Activated T-cell treated with anti-CD3 and anti-CD28 coated beads for 48 hours (primary cell): ENCODE results near the gene ANXA11.

Experiments
- DNase-seq: peaks from one replicate; pipeline ENCODE4 v3.0.0-alpha.2; 2020; ENCODE audit warnings: low read depth

ANXA11 gene

GRCh38 chr10:80187465-80188409, 17.6 kb downstream of the ANXA11 start:
- DNase-seq = peak; percentile 56

DNA sequence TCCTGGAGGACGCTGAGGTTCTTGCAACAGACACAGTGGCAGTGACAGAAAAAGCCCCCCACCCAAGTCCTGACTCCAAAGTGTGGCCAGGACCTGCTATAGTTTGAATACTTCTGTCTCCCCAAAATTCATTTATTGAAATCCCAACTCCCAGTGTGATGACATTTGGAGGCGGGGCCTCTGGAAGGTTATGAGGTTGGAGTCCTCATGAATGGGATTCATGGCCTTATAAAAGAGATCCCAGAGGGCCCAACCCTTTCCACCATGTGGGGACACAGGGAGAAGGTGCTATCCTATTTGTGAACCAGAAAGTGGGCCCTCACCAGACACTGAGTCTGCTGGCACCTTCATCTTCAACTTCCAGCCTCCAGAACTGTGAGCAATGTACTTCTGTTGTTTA, 18.3 kb downstream of the ANXA11 start:
- DNase-seq = no peak

DNA sequence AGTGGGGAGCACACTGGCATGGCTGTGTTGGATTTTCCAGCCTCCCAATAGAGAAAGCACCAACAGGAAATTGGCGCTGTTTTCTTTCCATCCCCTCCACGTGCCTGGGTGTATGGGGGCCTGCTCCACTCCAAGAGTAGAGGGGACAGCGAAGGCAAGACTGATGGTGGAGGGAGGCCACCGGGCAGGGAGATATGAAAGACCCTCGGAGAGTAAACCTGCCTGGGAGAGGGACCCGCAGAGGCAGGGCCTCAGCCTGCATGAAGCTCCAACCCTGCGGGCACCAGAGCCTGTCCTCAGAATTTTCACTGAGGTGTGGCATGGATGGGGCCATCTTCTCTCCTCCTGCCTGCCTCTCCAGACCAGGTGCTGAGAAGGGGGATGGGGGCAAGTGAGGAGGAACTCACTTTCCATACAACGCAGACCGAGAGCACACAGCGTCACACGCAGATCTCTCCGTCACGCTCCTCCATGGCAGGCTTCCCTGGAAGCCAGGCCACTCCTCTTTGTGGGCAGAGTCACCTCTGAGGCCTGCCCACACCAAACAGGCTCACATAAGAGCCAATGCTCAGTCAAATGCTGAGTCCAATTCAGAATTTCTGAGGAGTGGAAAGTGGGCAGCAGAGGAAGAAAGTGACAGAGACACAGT, 18.8 kb downstream of the ANXA11 start:
- peak; percentile 56 for DNase-seq

- DNase-seq = no peak
Measured at GRCh38 chr10:80185578-80186299, 19.6 kb downstream of the ANXA11 start.

- DNase-seq = no peak
Measured at GRCh38 chr10:80184291-80184690, 21.0 kb downstream of the ANXA11 start.

- DNase-seq = no peak
Measured at GRCh38 chr10:80183436-80183835, 21.9 kb downstream of the ANXA11 start.

DNA sequence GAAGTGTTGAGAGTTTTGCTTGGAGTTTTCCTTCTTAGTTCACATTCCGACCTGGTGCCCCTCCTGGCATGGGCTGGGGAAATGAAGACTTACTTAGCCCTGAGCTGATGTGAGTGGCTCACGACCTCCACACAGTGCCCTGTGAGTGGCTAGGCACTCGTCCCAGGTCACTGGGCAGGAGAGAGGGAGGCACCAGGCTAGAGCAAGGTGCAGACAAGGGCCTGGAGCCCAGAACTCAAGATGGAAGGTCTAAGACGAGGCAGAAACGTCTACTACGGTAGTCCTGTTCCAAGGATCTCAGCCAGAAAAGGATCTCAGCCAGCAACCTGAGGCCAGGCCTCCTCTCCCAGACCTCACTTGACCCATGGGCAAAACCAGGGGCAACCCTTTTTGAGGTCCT, 22.4 kb downstream of the ANXA11 start:
- no peak for DNase-seq

DNA sequence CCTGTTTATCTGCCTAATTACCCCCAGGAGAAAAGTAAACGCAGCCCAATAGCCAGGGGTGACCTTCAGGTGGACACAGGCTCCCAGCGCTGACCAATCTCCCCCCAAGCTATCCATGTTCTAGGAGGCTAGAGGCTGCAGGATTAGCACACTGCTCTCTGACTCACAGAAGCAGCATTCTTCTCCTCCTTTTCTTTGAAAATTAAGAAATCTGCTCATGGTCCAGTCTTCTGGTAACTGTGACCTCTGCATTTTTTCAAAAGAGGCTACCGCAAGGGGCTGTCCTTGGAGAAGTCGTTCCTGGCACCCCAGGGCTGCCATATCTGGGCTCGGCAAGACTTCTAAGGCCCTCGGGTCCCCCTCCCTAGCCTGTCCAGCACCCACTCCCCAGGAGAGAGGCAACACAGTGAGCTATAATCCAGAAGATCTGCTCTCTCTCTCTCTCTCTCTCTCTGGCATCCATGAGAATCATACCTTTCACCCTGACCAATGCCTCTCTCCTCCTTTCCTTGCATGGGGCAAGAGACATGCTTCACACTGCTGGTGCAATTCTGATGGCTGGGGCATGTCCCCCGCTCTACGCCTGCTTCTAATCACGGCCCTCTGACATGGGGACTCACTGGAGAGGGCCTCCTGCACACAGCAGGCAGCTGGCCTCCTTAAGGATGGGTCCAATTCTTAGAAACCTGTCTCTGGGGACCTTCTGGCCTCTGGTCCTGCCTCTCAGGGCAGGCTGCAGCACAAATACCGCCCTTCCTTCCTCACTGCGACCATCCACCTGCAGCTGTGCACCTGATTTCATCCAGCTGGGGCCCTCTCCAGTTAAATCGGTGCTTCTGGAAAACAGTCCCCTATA, 27.3 kb downstream of the ANXA11 start:
- no peak for DNase-seq

GRCh38 chr10:80176526-80176925, 28.8 kb downstream of the ANXA11 start:
- DNase-seq = no peak

DNA sequence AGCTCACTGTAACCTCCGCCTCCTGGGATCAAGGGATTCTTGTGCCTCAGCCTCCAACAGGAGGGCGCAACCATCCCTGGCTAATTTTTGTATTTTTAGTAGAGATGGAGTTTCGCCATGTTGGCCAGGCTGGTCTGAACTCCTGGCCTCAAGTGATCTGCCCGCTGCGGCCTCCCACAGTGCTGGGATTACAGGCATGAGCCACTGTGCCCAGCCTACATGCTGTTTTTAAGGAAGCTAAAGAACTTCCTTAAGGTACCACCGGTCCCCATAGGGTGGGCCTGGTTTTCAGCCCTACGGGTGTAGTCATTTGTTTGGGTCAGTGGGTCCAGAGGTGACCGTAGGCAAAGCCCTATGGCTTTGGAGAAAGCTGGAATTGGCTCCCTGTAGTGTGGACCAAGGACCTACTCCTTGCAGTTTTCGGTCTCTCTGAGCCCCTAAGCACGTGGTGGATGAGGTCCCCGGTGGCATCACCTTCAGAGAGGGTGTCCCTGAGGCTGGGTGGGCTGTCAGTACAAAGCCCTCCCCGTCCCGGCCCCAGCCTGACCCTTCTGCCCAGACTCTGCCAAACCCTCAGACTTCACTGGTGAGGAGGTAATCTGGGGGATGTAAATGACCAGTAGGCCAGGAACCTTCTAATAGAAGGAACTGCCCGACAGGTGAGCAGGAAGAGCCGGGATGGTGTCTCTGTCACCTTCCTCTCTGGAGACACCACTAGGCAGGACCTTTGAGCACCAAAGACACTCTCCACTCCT, 30.5 kb downstream of the ANXA11 start:
- DNase-seq = no peak

GRCh38 chr10:80173466-80173865, 31.9 kb downstream of the ANXA11 start:
- DNase-seq = no peak

DNA sequence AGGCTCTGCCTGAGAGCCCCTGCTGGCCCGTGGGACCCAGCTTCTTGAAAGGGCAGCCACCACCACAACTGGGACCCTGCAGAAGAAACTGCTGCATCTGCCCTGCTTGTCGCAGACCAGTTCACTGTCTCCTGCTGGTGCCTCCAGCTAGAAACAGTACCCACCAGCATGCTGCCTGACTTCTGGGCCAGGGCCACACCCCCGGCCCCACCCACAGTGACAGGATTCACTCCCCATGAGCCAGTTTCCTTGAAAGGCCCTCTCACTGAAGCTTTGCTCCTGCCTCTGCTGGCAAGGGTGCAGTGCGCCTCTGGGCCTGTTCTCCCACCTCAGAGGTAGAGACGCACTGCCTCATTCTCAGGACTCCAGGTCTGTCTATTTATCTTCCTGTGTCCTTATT, 32.4 kb downstream of the ANXA11 start:
- DNase-seq = no peak

- no peak for DNase-seq
Measured at GRCh38 chr10:80171248-80171660, 34.1 kb downstream of the ANXA11 start.

DNA sequence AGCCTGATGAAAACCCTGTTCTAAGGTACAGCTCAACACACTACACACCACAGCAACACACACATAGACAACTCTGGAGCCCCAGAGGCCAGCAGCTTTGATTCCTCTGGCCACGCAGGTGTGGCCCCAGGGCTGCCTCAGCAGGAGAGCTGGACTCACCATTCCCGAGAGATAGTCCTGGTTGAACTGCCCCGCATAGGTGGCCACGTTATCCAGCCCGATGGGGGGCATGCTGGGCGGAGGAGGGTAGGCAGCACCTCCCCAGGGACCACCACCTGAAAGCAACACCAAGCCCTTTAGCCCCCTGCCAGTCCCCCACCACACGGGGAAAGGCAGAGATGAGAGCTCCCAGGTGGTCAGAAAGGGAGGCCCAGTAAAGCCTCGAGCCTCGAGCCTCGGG, 34.7 kb downstream of the ANXA11 start:
- no peak for DNase-seq

GRCh38 chr10:80170026-80170425, 35.3 kb downstream of the ANXA11 start:
- DNase-seq = no peak

DNA sequence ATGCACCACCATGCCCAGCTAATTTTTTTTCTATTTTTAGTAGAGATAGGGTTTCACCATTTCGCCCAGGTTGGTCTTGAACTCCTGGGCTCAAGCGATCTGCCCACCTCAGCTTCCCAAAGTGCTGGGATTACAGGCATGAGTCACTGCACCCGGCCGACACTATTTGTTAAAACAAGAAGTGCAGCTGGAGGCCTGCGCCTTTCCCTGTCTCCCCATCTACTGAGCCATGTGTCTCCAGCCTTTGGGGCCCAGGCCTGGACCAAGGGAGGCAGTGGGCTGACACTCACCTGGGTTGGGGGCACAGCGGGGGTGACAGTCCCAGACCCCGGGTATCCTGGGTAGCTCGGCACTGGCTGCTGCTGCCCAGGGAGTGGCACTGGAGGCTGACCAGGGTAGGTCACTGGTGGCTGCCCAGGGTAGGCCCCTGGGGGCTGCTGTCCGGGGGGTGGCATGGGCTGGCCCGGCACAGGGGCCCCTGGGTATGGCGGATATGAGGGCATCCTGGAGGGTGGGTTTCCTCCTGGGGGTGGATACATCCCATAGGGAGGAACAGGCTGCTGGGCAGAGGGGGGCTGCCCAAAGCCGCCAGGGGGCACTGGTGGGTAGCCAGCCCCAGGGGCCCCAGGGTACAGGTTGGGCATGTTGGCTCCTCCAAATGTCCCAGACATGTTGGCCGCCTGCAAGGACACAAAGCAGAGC, 36.5 kb downstream of the ANXA11 start:
- no peak for DNase-seq

- DNase-seq = no peak
Measured at GRCh38 chr10:80168162-80168511, 37.2 kb downstream of the ANXA11 start.

DNA sequence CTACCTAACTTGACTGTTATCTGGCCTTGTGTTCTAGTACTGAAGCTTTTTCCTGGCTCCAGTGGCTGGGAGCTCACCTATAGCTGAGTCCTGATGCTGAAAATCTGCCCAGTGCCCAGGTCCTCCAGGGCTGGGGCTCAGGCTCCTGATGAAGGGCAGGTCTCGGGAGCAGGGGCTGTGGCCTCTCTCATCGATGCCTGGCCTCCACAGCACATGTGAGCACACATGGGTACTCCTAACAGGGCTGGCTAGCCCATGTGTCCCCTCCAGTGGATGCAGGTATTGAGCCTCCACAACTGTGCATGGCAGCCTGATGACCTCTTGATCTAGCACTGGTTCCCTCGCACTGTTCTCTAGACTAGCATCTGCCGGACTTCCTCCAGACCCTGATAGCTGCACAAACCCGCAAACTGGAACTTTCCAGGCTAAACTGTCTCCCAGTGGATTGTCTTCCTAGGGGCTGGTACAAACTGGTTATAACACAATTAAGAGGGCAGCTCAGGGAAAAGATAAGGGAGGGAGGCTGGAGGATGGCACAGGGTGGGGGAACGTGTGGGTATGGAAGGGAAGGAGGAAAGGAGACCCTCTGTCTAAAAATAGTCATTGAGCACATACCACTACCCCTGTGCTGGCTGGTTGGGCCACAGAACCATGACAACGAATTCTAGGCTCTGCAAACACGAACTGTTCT, 37.7 kb downstream of the ANXA11 start:
- no peak for DNase-seq

DNA sequence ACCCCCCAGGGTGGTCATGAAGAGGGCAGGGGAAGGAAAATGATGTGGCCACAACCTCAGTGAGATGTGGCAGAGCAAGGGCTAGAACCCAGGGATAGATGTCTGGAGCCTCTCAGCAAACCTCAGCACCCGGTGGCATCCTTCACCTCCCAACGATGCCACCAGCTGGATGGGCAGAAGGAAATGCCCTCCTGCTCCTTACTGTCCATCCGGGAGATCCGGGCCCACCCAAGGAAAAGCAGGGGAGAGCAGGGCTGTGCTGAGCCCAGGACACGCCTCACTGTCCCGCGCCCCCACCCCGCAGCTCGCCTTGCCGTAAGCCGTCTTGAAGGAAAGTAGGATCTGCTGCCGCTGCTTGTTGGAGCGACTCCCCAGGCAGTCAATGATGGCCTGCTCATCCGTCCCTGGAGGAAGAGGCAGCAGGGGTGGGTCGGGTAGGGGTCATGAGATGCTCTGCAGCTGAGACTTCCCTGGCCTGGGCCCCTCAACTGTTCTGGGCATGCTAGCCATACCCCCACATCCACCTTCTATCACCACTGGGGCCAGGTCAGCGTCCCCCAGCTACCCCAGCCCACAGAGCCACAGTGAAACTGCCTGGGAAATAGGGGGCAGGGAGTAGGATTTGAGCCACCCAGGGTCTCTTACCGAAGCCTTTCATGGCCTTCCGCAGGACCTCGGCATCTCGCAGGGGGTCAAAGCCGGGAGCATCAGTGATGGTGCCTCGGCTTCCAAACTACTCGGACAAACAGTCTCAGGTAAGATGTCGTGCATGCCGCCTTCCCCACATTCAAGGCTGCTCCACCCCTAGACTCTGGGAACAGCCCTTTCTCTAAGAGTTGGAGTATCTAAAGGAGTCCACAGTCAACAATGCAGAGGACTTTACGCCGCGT, 38.5 kb downstream of the ANXA11 start:
- DNase-seq = no peak
